Adipocyte (in vitro differentiated cells): Measurements from ENCODE around the gene OPTC.

Experiments used
- DNase-seq: peaks from one replicate; pipeline ENCODE4 v3.0.0-alpha.2; 2015; ENCODE audit warnings: low read depth
- H3K27me3 ChIP-seq: replicated peaks from 2 replicates; pipeline ENCODE4 v1.7.0; 2013; ENCODE audit warnings: mild to moderate bottlenecking, low read length, moderate library complexity; ENCODE audit not compliant: control insufficient read depth, insufficient read depth
- H3K36me3 ChIP-seq: 2 replicates; pipeline ENCODE4 v1.7.0; 2013; ENCODE audit warnings: low read length, mild to moderate bottlenecking, moderate library complexity; ENCODE audit not compliant: control insufficient read depth, insufficient read depth, severe bottlenecking
- H3K4me1 ChIP-seq: 2 replicates; pipeline ENCODE4 v1.7.0; 2013; ENCODE audit warnings: mild to moderate bottlenecking, low read length, moderate library complexity; ENCODE audit not compliant: control insufficient read depth, insufficient read depth
- H3K4me3 ChIP-seq: 2 replicates; pipeline ENCODE4 v1.7.0; 2013; ENCODE audit warnings: mild to moderate bottlenecking, low read length, moderate library complexity
- H3K9ac ChIP-seq: 2 replicates; pipeline ENCODE4 v1.7.0; 2013; ENCODE audit warnings: mild to moderate bottlenecking, low read length, moderate library complexity
- H3K9me3 ChIP-seq: 2 replicates; pipeline ENCODE4 v1.7.0; 2013; ENCODE audit warnings: mild to moderate bottlenecking, low read length, moderate library complexity; ENCODE audit not compliant: control insufficient read depth

OPTC gene

GRCh38 chr1:203478231-203478630, 15.7 kb upstream of the OPTC start:
- no peak for DNase-seq
- Histone ChIP-seq H3K36me3 (no peaks in the 10 kb centered on the region), H3K9me3 (no peaks in the 10 kb centered on the region), H3K4me1 (peaks cover 55% of the 10 kb centered on the region), H3K27me3 (no peaks in the 10 kb centered on the region), H3K9ac (no peak overlapping the region), H3K4me3 (no peak overlapping the region)

- H3K36me3 ChIP-seq, result peaks cover 3% of the 10 kb centered on the region
- H3K9ac ChIP-seq, result no peak overlapping the region
- H3K9me3 ChIP-seq, result no peaks in the 10 kb centered on the region
- no peaks in the 10 kb centered on the region for H3K27me3 ChIP-seq
- no peak for DNase-seq
- peaks cover 55% of the 10 kb centered on the region for H3K4me1 ChIP-seq
- no peak overlapping the region for H3K4me3 ChIP-seq
Measured at GRCh38 chr1:203478986-203479385, 15.0 kb upstream of the OPTC start.

- Histone ChIP-seq H3K36me3 (peaks cover 6% of the 10 kb centered on the region), H3K9me3 (no peaks in the 10 kb centered on the region), H3K4me1 (peaks cover 55% of the 10 kb centered on the region), H3K4me3 (peak overlapping the region; percentile 68), H3K9ac (peak overlapping the region; percentile 68), H3K27me3 (no peaks in the 10 kb centered on the region)
- DNase-seq, result peak; percentile 13
Measured at GRCh38 chr1:203479646-203480045, 14.3 kb upstream of the OPTC start.

- Histone ChIP-seq H3K27me3 (no peaks in the 10 kb centered on the region), H3K9me3 (no peaks in the 10 kb centered on the region), H3K36me3 (peaks cover 6% of the 10 kb centered on the region), H3K4me1 (peaks cover 51% of the 10 kb centered on the region), H3K9ac (peak overlapping the region; percentile 68), H3K4me3 (peak overlapping the region; percentile 68)
- DNase-seq, result peak; percentile 77
Measured at GRCh38 chr1:203480084-203480483, 13.9 kb upstream of the OPTC start.

- Histone ChIP-seq H3K9ac (peak overlapping the region; percentile 68), H3K27me3 (no peaks in the 10 kb centered on the region), H3K9me3 (no peaks in the 10 kb centered on the region), H3K36me3 (peaks cover 6% of the 10 kb centered on the region), H3K4me3 (peak overlapping the region; percentile 68), H3K4me1 (peaks cover 48% of the 10 kb centered on the region)
- peak; percentile 88 for DNase-seq
Measured at GRCh38 chr1:203480525-203481084, 13.3 kb upstream of the OPTC start.

- DNase-seq, result peak; percentile 44
- H3K27me3 ChIP-seq, result no peaks in the 10 kb centered on the region
- H3K9ac ChIP-seq, result peak overlapping the region; percentile 68
- H3K4me3 ChIP-seq, result peak overlapping the region; percentile 68
- no peaks in the 10 kb centered on the region for H3K9me3 ChIP-seq
- H3K36me3 ChIP-seq, result peaks cover 6% of the 10 kb centered on the region
- H3K4me1 ChIP-seq, result peaks cover 42% of the 10 kb centered on the region
Measured at GRCh38 chr1:203481196-203481595, 12.8 kb upstream of the OPTC start.

- no peaks in the 10 kb centered on the region for H3K9me3 ChIP-seq
- DNase-seq, result no peak
- peaks cover 8% of the 10 kb centered on the region for H3K27me3 ChIP-seq
- peaks cover 10% of the 10 kb centered on the region for H3K4me1 ChIP-seq
- peak overlapping the region; percentile 77 for H3K9ac ChIP-seq
- peak overlapping the region; percentile 60 for H3K4me3 ChIP-seq
- H3K36me3 ChIP-seq, result peaks cover 6% of the 10 kb centered on the region
Measured at GRCh38 chr1:203486618-203487370, 7.2 kb upstream of the OPTC start.

GRCh38 chr1:203488539-203488938, 5.4 kb upstream of the OPTC start:
- no peak overlapping the region for H3K4me3 ChIP-seq
- peaks cover 14% of the 10 kb centered on the region for H3K27me3 ChIP-seq
- H3K36me3 ChIP-seq, result peaks cover 5% of the 10 kb centered on the region
- DNase-seq, result no peak
- H3K4me1 ChIP-seq, result peaks cover 8% of the 10 kb centered on the region
- H3K9ac ChIP-seq, result no peak overlapping the region
- no peaks in the 10 kb centered on the region for H3K9me3 ChIP-seq

- no peak overlapping the region for H3K4me3 ChIP-seq
- H3K27me3 ChIP-seq, result peaks cover 14% of the 10 kb centered on the region
- H3K9ac ChIP-seq, result no peak overlapping the region
- H3K9me3 ChIP-seq, result no peaks in the 10 kb centered on the region
- no peak for DNase-seq
- peaks cover 8% of the 10 kb centered on the region for H3K4me1 ChIP-seq
- no peaks in the 10 kb centered on the region for H3K36me3 ChIP-seq
Measured at GRCh38 chr1:203490607-203491006, 3.3 kb upstream of the OPTC start.

- Histone ChIP-seq H3K27me3 (peaks cover 14% of the 10 kb centered on the region), H3K4me1 (peaks cover 6% of the 10 kb centered on the region), H3K36me3 (no peaks in the 10 kb centered on the region), H3K9ac (no peak overlapping the region), H3K9me3 (no peaks in the 10 kb centered on the region), H3K4me3 (no peak overlapping the region)
- no peak for DNase-seq
Measured at GRCh38 chr1:203491664-203492063, 2.3 kb upstream of the OPTC start.

- no peak overlapping the region for H3K4me3 ChIP-seq
- no peak overlapping the region for H3K9ac ChIP-seq
- H3K9me3 ChIP-seq, result no peaks in the 10 kb centered on the region
- H3K4me1 ChIP-seq, result peaks cover under 1% of the 10 kb centered on the region
- no peaks in the 10 kb centered on the region for H3K36me3 ChIP-seq
- H3K27me3 ChIP-seq, result peaks cover 14% of the 10 kb centered on the region
- no peak for DNase-seq
Measured at GRCh38 chr1:203492082-203492747, 1.7 kb upstream of the OPTC start.
